Skeletal muscle tissue (tissue), 4 donors: ENCODE results near the gene SBF1. TPM values are rescaled to one million over a fixed set of nuclear protein-coding genes. Genes with fewer than 3 reads are reported as not detected.

Experiments used
- H3K27ac ChIP-seq: one replicate; pipeline ENCODE4 v1.7.0; 2013; ENCODE audit warnings: mild to moderate bottlenecking, low read depth, low read length, inconsistent platforms
- H3K27me3 ChIP-seq, 3 donors: one replicate each; pipeline ENCODE4 v1.7.0; 2013; ENCODE audit warnings: low read length in 3 of 3; ENCODE audit not compliant: control insufficient read depth in 3 of 3, insufficient read depth in 3 of 3
- H3K36me3 ChIP-seq, 3 donors: one replicate each; pipeline ENCODE4 v1.7.0; 2013; ENCODE audit warnings: low read length in 3 of 3; ENCODE audit not compliant: control insufficient read depth in 3 of 3, insufficient read depth in 3 of 3
- H3K4me1 ChIP-seq, 3 donors: one replicate each; pipeline ENCODE4 v1.7.0; 2013; ENCODE audit warnings: low read length in 3 of 3, mild to moderate bottlenecking in 3 of 3; ENCODE audit not compliant: control insufficient read depth in 3 of 3, insufficient read depth in 3 of 3
- H3K4me3 ChIP-seq, 3 donors: one replicate each; pipeline ENCODE4 v1.7.0; 2013; ENCODE audit warnings: low read length in 3 of 3
- H3K9ac ChIP-seq, 3 donors: one replicate each; pipeline ENCODE4 v1.7.0; 2013; ENCODE audit warnings: low read length in 3 of 3, mild to moderate bottlenecking in 3 of 3, moderate library complexity in 2 of 3, low read depth in 1 of 3
- H3K9me3 ChIP-seq, 3 donors: one replicate each; pipeline ENCODE4 v1.7.0; 2013; ENCODE audit warnings: low read length in 3 of 3; ENCODE audit not compliant: control insufficient read depth in 3 of 3
- total RNA-seq: library from RNA; depleted of rRNA; stranded (reverse); fragments of >200 nt; gene quantifications from one replicate; pipeline ENCODE4 v1.2.3, GENCODE V29; 2014
- donor health status: Osteomylitis.

The SBF1 gene
- total RNA-seq, 1 donor from 2014 or later: 30.8 TPM

- Histone ChIP-seq H3K27ac (no peak overlapping the region), H3K36me3 (peaks cover 32% of the 10 kb centered on the region in 3 donors), H3K4me1 (no peaks in the 10 kb centered on the region), H3K4me3 (no peak overlapping the region), H3K9ac (no peak overlapping the region), H3K9me3 (no peaks in the 10 kb centered on the region), H3K27me3 (no peaks in the 10 kb centered on the region)
These were observed 27.9 kb downstream of the SBF1 start for GRCh38 chr22:50446708-50447575.

- H3K4me1 ChIP-seq: no peaks in the 10 kb centered on the region
- no peaks in the 10 kb centered on the region for H3K27me3 ChIP-seq
- H3K9ac ChIP-seq: peak overlapping the region in 1 of 3 donors; percentile 25
- no peaks in the 10 kb centered on the region for H3K9me3 ChIP-seq
- H3K4me3 ChIP-seq: no peak overlapping the region
- peaks cover 35 to 39% (median 36%) of the 10 kb centered on the region in 3 donors for H3K36me3 ChIP-seq
- H3K27ac ChIP-seq: no peak overlapping the region
These were observed 28.7 kb downstream of the SBF1 start for GRCh38 chr22:50445880-50446707.

- no peak overlapping the region for H3K27ac ChIP-seq
- no peaks in the 10 kb centered on the region for H3K9me3 ChIP-seq
- H3K36me3 ChIP-seq: peaks cover 39 to 46% (median 40%) of the 10 kb centered on the region in 3 donors
- no peaks in the 10 kb centered on the region for H3K27me3 ChIP-seq
- no peak overlapping the region for H3K9ac ChIP-seq
- H3K4me1 ChIP-seq: no peaks in the 10 kb centered on the region
- H3K4me3 ChIP-seq: no peak overlapping the region
These were observed 29.6 kb downstream of the SBF1 start for GRCh38 chr22:50445071-50445879.

GRCh38 chr22:50444663-50445062, 30.2 kb downstream of the SBF1 start:
- no peak overlapping the region for H3K4me3 ChIP-seq
- no peaks in the 10 kb centered on the region for H3K27me3 ChIP-seq
- peaks cover 41 to 47% (median 43%) of the 10 kb centered on the region in 3 donors for H3K36me3 ChIP-seq
- H3K9ac ChIP-seq: no peak overlapping the region
- no peak overlapping the region for H3K27ac ChIP-seq
- no peaks in the 10 kb centered on the region for H3K4me1 ChIP-seq
- no peaks in the 10 kb centered on the region for H3K9me3 ChIP-seq

GRCh38 chr22:50443801-50444625, 30.8 kb downstream of the SBF1 start:
- H3K27ac ChIP-seq: no peak overlapping the region

GRCh38 chr22:50443197-50443596, 31.6 kb downstream of the SBF1 start:
- Histone ChIP-seq H3K36me3 (peaks cover 49 to 57% (median 53%) of the 10 kb centered on the region in 3 donors), H3K9me3 (no peaks in the 10 kb centered on the region), H3K9ac (no peak overlapping the region), H3K27ac (no peak overlapping the region), H3K4me1 (no peaks in the 10 kb centered on the region), H3K27me3 (no peaks in the 10 kb centered on the region), H3K4me3 (no peak overlapping the region)

More at GRCh38 chr22:50443801-50444625, 30.8 kb downstream of the SBF1 start:
- H3K36me3 ChIP-seq: peaks cover 47 to 54% (median 49%) of the 10 kb centered on the region in 3 donors
- no peak overlapping the region for H3K9ac ChIP-seq
- no peak overlapping the region for H3K4me3 ChIP-seq
- H3K27me3 ChIP-seq: no peaks in the 10 kb centered on the region
- H3K4me1 ChIP-seq: no peaks in the 10 kb centered on the region
- H3K9me3 ChIP-seq: no peaks in the 10 kb centered on the region

- Histone ChIP-seq H3K27me3 (no peaks in the 10 kb centered on the region), H3K9me3 (no peaks in the 10 kb centered on the region), H3K4me1 (no peaks in the 10 kb centered on the region), H3K36me3 (peaks cover 49 to 65% (median 54%) of the 10 kb centered on the region in 3 donors), H3K9ac (no peak overlapping the region), H3K27ac (no peak overlapping the region), H3K4me3 (no peak overlapping the region)
These were observed 33.3 kb downstream of the SBF1 start for GRCh38 chr22:50441428-50441993.

GRCh38 chr22:50440544-50441249, 34.1 kb downstream of the SBF1 start:
- Histone ChIP-seq H3K9me3 (no peaks in the 10 kb centered on the region), H3K27me3 (no peaks in the 10 kb centered on the region), H3K27ac (no peak overlapping the region), H3K9ac (no peak overlapping the region), H3K4me3 (no peak overlapping the region), H3K36me3 (peaks cover 52 to 70% (median 55%) of the 10 kb centered on the region in 3 donors), H3K4me1 (no peaks in the 10 kb centered on the region)
